Tibial artery (tissue), 4 donors: ENCODE results near the gene CAPN2.
"Not testable (repeated sequence)": the region's sequence is repeated elsewhere in the genome, so short reads cannot be mapped to it uniquely, and the experiment has no call there.

Experiments used
- DNase-seq, 2 donors: peaks; one replicate each; pipeline ENCODE4 v3.0.0-alpha.2; 2019
- H3K27ac ChIP-seq, 2 donors: fragments of 200-600 bp; sonication (generic) in 1 of 2; 1 replicate in 1 of 2; 2 replicates in 1 of 2; pipeline ENCODE4 v1.5.1; 2018 to 2019; ENCODE audit warnings: mild to moderate bottlenecking in 1 of 2
- H3K27me3 ChIP-seq, 2 donors: fragments of 200-600 bp; sonication (generic) in 1 of 2; one replicate each; pipeline versions ENCODE4 v1.5.1 to v1.6.0; 2016 to 2019
- H3K36me3 ChIP-seq, 3 donors: fragments of 200-600 bp; sonication (generic) in 2 of 3; one replicate each; pipeline ENCODE4 v1.5.1; 2016 to 2019; ENCODE audit warnings: mild to moderate bottlenecking in 2 of 3
- H3K4me1 ChIP-seq, 4 donors: fragments of 200-600 bp; sonication (generic) in 2 of 4; 1 replicate in 3 of 4; 2 replicates in 1 of 4; pipeline ENCODE4 v1.5.1; 2016 to 2019
- H3K4me3 ChIP-seq, 2 donors: fragments of 200-600 bp; sonication (generic) in 1 of 2; 1 replicate in 1 of 2; 2 replicates in 1 of 2; pipeline ENCODE4 v1.5.1; 2018 to 2019; ENCODE audit warnings: mild to moderate bottlenecking in 2 of 2
- H3K9me3 ChIP-seq, 3 donors: fragments of 200-600 bp; sonication (generic) in 1 of 3; one replicate each; pipeline ENCODE4 v1.5.1; 2016 to 2019
- CTCF ChIP-seq, 2 experiments: fragments of 200-600 bp in 1 of 2; fragments of 450-650 bp in 1 of 2; IDR thresholded peaks; one replicate each; pipeline ENCODE4 v1.5.1; 2017 to 2019; ENCODE audit warnings: antibody characterized with exemption in 2 of 2, mild to moderate bottlenecking in 1 of 2, moderate library complexity in 1 of 2
- intact Hi-C: fragments of 100-400 bp; cut with DNase I; formaldehyde crosslinking; loops from one replicate; pipeline ENCODE4 v1.15.0; 2023; ENCODE audit warnings: low total_unique reads

The CAPN2 gene

GRCh38 chr1:223811634-223812101 lies 99.3 kb downstream of the CAPN2 start:
- DNase-seq = no peak
- TF ChIP-seq CTCF (IDR thresholded peaks at IDR 0.05) = peak; percentile 50 to 66
- intact Hi-C loops = no loop called here

GRCh38 chr1:223813645-223814044 lies 101.3 kb downstream of the CAPN2 start:
- no peak overlapping the region for H3K27ac ChIP-seq
- DNase-seq = no peak
- H3K4me1 ChIP-seq = peaks cover 0 to 30% (median 8%) of the 10 kb centered on the region in 4 donors
- no peaks in the 10 kb centered on the region for H3K27me3 ChIP-seq
- H3K36me3 ChIP-seq = peaks cover 21 to 40% (median 22%) of the 10 kb centered on the region in 3 donors
- intact Hi-C loops = no loop called here
- H3K4me3 ChIP-seq = no peak overlapping the region
- no peaks in the 10 kb centered on the region for H3K9me3 ChIP-seq
- no peak for TF ChIP-seq CTCF (IDR thresholded peaks at IDR 0.05)

More at GRCh38 chr1:223811634-223812101, 99.3 kb downstream of the CAPN2 start:
- Histone ChIP-seq H3K4me3 (no peak overlapping the region), H3K36me3 (peaks cover 16 to 38% (median 24%) of the 10 kb centered on the region in 3 donors), H3K4me1 (peaks cover 0 to 23% (median 8%) of the 10 kb centered on the region in 4 donors), H3K27me3 (no peaks in the 10 kb centered on the region), H3K9me3 (no peaks in the 10 kb centered on the region), H3K27ac (no peak overlapping the region)

- intact Hi-C loops = no loop called here
- Histone ChIP-seq H3K27ac (no peak overlapping the region), H3K27me3 (no peaks in the 10 kb centered on the region), H3K36me3 (peaks cover 21 to 42% (median 22%) of the 10 kb centered on the region in 3 donors), H3K4me1 (peaks cover 0 to 40% (median 12%) of the 10 kb centered on the region in 4 donors), H3K9me3 (no peaks in the 10 kb centered on the region), H3K4me3 (no peak overlapping the region)
- no peak for DNase-seq
- TF ChIP-seq CTCF (IDR thresholded peaks at IDR 0.05) = no peak
Measured at GRCh38 chr1:223815020-223815853, 102.9 kb downstream of the CAPN2 start.

- no peak for TF ChIP-seq CTCF (IDR thresholded peaks at IDR 0.05)
- H3K4me1 ChIP-seq = peaks cover 0 to 46% (median 16%) of the 10 kb centered on the region in 4 donors
- H3K4me3 ChIP-seq = no peak overlapping the region
- DNase-seq = no peak
- H3K36me3 ChIP-seq = peaks cover 21 to 45% (median 22%) of the 10 kb centered on the region in 3 donors
- intact Hi-C loops = no loop called here
- H3K27ac ChIP-seq = no peak overlapping the region
- H3K27me3 ChIP-seq = no peaks in the 10 kb centered on the region
- H3K9me3 ChIP-seq = no peaks in the 10 kb centered on the region
Measured at GRCh38 chr1:223815865-223816264, 103.5 kb downstream of the CAPN2 start.

- H3K27ac ChIP-seq, H3K27me3 ChIP-seq, H3K9me3 ChIP-seq, H3K4me3 ChIP-seq, intact Hi-C loops, DNase-seq: not testable (repeated sequence)
- peaks cover 18 to 42% (median 20%) of the 10 kb centered on the region in 3 donors for H3K36me3 ChIP-seq
- H3K4me1 ChIP-seq = peaks cover 0 to 58% (median 17%) of the 10 kb centered on the region in 4 donors
Measured at GRCh38 chr1:223817265-223817664, 104.9 kb downstream of the CAPN2 start.
